ENCODE data around the gene SPPL3.

- TF ChIP-seq CTCF (conservative IDR thresholded peaks at IDR 0.05; ENCODE audit: low read depth in 2 of 2) = no peak
- TF ChIP-seq JUNB (IDR thresholded peaks at IDR 0.05; ENCODE audit: unreplicated experiment) = no peak
- TF ChIP-seq EZH2phosphoT487 (IDR thresholded peaks at IDR 0.05; ENCODE audit: unreplicated experiment) = no peak
- no peak for TF ChIP-seq POLR2AphosphoS5 (IDR thresholded peaks at IDR 0.05; ENCODE audit: low read depth)
- TF ChIP-seq CREB1 (CRISPR knock-in tag; IDR thresholded peaks at IDR 0.05; ENCODE audit: low read depth) = no peak
- no peak for TF ChIP-seq STAT1 (IDR thresholded peaks at IDR 0.05; ENCODE audit: unreplicated experiment)
- no peak for TF ChIP-seq EZH2 (IDR thresholded peaks at IDR 0.05; ENCODE audit: low read depth, unreplicated experiment)
- no peak for TF ChIP-seq REST (IDR thresholded peaks at IDR 0.05; ENCODE audit: unreplicated experiment)
Measured at GRCh38 chr12:120905856-120906384, 1.8 kb upstream of the SPPL3 start.

Data from GM23338 (cell line).